Adrenal gland (tissue), 5 donors: ENCODE results near the gene C1orf167.

Experiments used
- CTCF ChIP-seq, 6 experiments: fragments of 450-650 bp in 4 of 6; fragments of 200-600 bp in 2 of 6; sonication (generic) in 1 of 6; IDR thresholded peaks; 1 replicate in 5 of 6; 2 replicates in 1 of 6; pipeline versions ENCODE4 v1.5.1 to v1.8.0; 2016 to 2021; ENCODE audit warnings: antibody characterized with exemption in 6 of 6, mild to moderate bottlenecking in 2 of 6, moderate library complexity in 1 of 6
- POLR2A ChIP-seq, 2 donors: fragments of 450-650 bp; IDR thresholded peaks; one replicate each; pipeline ENCODE4 v1.6.1; 2017; ENCODE audit warnings: antibody characterized with exemption in 2 of 2, mild to moderate bottlenecking in 2 of 2, moderate library complexity in 1 of 2
- donor health status: DM: no; HTN: no; CAD: no.

- no peak for TF ChIP-seq POLR2A (IDR thresholded peaks at IDR 0.05)
- TF ChIP-seq CTCF (IDR thresholded peaks at IDR 0.05), result no peak
Measured at GRCh38 chr1:11712285-11712684, 49.7 kb upstream of the C1orf167 start.
